ENCODE data around the gene SGCA. TPM values are rescaled to one million over a fixed set of nuclear protein-coding genes. Genes with fewer than 3 reads are reported as not detected.
A peak's percentile ranks its signal among the peaks of the same experiment; 100 is the strongest.

The SGCA gene
- total RNA-seq, 1 experiment from 2014 or later, result not detected

DNA sequence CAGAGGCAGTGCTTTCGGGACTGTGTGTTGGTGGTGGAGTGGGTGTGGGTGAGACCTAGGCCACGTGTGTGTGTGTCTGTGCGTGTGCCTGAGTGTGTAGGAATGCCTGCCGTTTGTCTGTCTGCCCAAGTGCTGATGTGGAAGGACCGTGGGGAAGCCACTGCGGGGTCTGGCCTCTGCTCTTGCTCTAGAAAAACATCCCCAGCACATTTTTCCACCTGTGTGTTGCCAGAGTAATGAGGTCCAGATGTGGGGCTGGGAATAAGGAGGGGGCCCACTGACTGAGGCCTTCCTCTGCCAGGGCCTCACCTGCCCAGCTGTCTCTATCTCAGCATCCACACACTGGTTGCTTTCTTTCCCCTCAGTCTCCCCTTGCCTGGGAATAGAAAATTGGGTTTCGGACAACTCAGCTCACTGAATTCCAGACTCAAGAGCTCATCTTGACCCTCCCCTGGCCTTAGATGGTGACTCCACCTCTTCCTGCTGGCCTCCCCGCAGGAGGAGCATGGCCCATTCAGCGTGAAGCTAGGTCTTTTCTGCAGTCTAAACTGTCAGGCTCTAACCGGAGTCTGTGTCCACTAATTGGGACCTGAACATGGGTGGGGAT, 7.6 kb downstream of the SGCA start:
- POLR2A ChIA-PET, result interaction anchor here (0.6 kb wide), 1 partner anchor 27 kb away, joined by 4 read pairs; no protein-coding TSS in a partner anchor
- Mint-ChIP-seq H3K4me3 (ENCODE audit: unreplicated experiment) (no peak overlapping the region), H3K36me3 (ENCODE audit: insufficient read depth, unreplicated experiment) (no peaks in the 10 kb centered on the region), H3K27ac (ENCODE audit: low read depth, unreplicated experiment) (peak overlapping the region; percentile 66), H3K9me3 (ENCODE audit: unreplicated experiment) (no peaks in the 10 kb centered on the region), H3K27me3 (ENCODE audit: insufficient read depth, unreplicated experiment) (no peaks in the 10 kb centered on the region), H3K4me1 (ENCODE audit: insufficient read depth, unreplicated experiment) (peaks cover 36% of the 10 kb centered on the region)
- CTCF ChIA-PET, result interaction anchor here (0.6 to 2.3 kb wide), 6 partner anchors 10 to 359 kb away, joined by 3 to 8 read pairs (median 4); partner anchors contain the start of gene EPN3
- TF ChIP-seq, protein P1, sequence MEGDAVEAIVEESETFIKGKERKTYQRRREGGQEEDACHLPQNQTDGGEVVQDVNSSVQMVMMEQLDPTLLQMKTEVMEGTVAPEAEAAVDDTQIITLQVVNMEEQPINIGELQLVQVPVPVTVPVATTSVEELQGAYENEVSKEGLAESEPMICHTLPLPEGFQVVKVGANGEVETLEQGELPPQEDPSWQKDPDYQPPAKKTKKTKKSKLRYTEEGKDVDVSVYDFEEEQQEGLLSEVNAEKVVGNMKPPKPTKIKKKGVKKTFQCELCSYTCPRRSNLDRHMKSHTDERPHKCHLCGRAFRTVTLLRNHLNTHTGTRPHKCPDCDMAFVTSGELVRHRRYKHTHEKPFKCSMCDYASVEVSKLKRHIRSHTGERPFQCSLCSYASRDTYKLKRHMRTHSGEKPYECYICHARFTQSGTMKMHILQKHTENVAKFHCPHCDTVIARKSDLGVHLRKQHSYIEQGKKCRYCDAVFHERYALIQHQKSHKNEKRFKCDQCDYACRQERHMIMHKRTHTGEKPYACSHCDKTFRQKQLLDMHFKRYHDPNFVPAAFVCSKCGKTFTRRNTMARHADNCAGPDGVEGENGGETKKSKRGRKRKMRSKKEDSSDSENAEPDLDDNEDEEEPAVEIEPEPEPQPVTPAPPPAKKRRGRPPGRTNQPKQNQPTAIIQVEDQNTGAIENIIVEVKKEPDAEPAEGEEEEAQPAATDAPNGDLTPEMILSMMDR (IDR thresholded peaks at IDR 0.05; ENCODE audit: unreplicated experiment), result no peak
- intact Hi-C loops (cut with micrococcal nuclease), result no loop called here
- BruUV-seq (replicated peaks), result no TSS peak
- no peak for DNase-seq (ENCODE audit: unreplicated experiment)

DNA sequence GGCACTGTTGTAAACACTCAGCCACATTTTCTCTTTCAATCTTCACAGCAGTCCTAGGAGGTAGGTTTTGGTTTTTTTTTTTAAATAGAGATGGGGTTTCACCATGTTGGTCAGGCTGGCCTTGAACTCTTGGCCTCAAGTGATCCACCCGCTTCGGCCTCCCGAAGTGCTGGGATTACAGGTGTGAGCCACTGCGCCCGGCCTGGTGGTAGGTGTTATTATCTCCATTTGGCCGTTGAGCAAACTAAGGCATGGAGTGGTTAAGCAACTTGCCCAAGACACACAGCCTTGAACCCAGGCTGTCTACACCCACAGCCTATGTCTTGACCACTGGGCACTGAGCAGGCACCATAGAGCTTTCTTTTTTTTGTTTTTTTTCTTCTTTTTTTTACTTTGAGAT, 8.6 kb downstream of the SGCA start:
- H3K9me3 Mint-ChIP-seq (ENCODE audit: unreplicated experiment), result no peaks in the 10 kb centered on the region
- H3K4me3 Mint-ChIP-seq (ENCODE audit: unreplicated experiment), result no peak overlapping the region
- intact Hi-C loops (cut with micrococcal nuclease), result no loop called here
- POLR2A ChIA-PET, result no interaction called here
- CTCF ChIA-PET, result interaction anchor here (1.3 to 1.8 kb wide), 4 partner anchors 22 to 187 kb away, joined by 3 to 7 read pairs (median 4); no protein-coding TSS in a partner anchor
- no peaks in the 10 kb centered on the region for H3K36me3 Mint-ChIP-seq (ENCODE audit: insufficient read depth, unreplicated experiment)
- peaks cover 34% of the 10 kb centered on the region for H3K4me1 Mint-ChIP-seq (ENCODE audit: insufficient read depth, unreplicated experiment)
- TF ChIP-seq, protein P1 (IDR thresholded peaks at IDR 0.05; ENCODE audit: unreplicated experiment), result no peak
- no peaks in the 10 kb centered on the region for H3K27me3 Mint-ChIP-seq (ENCODE audit: insufficient read depth, unreplicated experiment)
- BruUV-seq (replicated peaks), result no TSS peak
- no peak for DNase-seq (ENCODE audit: unreplicated experiment)
- peak overlapping the region; percentile 23 for H3K27ac Mint-ChIP-seq (ENCODE audit: low read depth, unreplicated experiment)

- Mint-ChIP-seq H3K27ac (ENCODE audit: low read depth, unreplicated experiment) (peak overlapping the region; percentile 23), H3K27me3 (ENCODE audit: insufficient read depth, unreplicated experiment) (no peaks in the 10 kb centered on the region), H3K4me1 (ENCODE audit: insufficient read depth, unreplicated experiment) (peaks cover 40% of the 10 kb centered on the region), H3K9me3 (ENCODE audit: unreplicated experiment) (no peaks in the 10 kb centered on the region), H3K4me3 (ENCODE audit: unreplicated experiment) (no peak overlapping the region), H3K36me3 (ENCODE audit: insufficient read depth, unreplicated experiment) (no peaks in the 10 kb centered on the region)
- no peak for DNase-seq (ENCODE audit: unreplicated experiment)
- ChIA-PET CTCF (interaction anchor here (1.3 to 1.8 kb wide), 4 partner anchors 23 to 186 kb away, joined by 3 to 7 read pairs (median 4); no protein-coding TSS in a partner anchor), POLR2A (no interaction called here)
- no TSS peak for BruUV-seq (replicated peaks)
- TF ChIP-seq, protein P1 (IDR thresholded peaks at IDR 0.05; ENCODE audit: unreplicated experiment), result no peak
- intact Hi-C loops (cut with micrococcal nuclease), result no loop called here
Observed at GRCh38 chr17:50175035-50175807, 9.4 kb downstream of the SGCA start.
